K562 (cell line): ENCODE results near the gene MKNK2. TPM values are rescaled to one million over a fixed set of nuclear protein-coding genes. Genes with fewer than 3 reads are reported as not detected.

Source experiments
- ATAC-seq: fragments of 200-7000 bp; cut with Tn5 transposase; 3 replicates; pipeline ENCODE4 v1.9.1; 2020; ENCODE audit warnings: moderate library complexity
- BruUV-seq: library from RNA; stranded (reverse); fragments of 400-500 nt; replicated peaks from 2 replicates; lab custom pipeline; 2021; lab: Mats Ljungman, UMichigan
- CTCF ChIA-PET: fragments of 300-600 bp; formaldehyde crosslinking; extraction: SDS; loops from one replicate; lab custom pipeline; 2021; ENCODE audit warnings: low intra/inter-chr PET ratio; lab: Yijun Ruan, JAX
- POLR2A ChIA-PET: fragments of 300-600, 350-650 bp; sonication (Branson Sonifier 250); formaldehyde crosslinking; extraction: SDS; loops from one replicate; lab custom pipeline; 2021; ENCODE audit warnings: antibody characterized with exemption, inconsistent platforms; lab: Yijun Ruan, JAX
- DNase-seq, 4 experiments: peaks; one replicate each; pipeline versions ENCODE4 v3.0.0 to v3.0.0-alpha.2; 2011 to 2018; ENCODE audit warnings: low spot score in 3 of 4, mixed read lengths in 3 of 4; ENCODE audit errors: extremely low read depth in 1 of 4
- FAIRE-seq: peaks from 2 replicates; lab custom pipeline; 2011; peaks lifted over from hg19 to GRCh38; lab: Jason Lieb, UNC
- H2AFZ ChIP-seq: 2 replicates; pipeline ENCODE4 v1.6.0; 2011; ENCODE audit warnings: low read depth, low read length, control low read depth, inconsistent platforms
- H3K27ac ChIP-seq: fragments of 200-600 bp; 3 replicates; pipeline ENCODE4 v1.8.0; 2011; ENCODE audit warnings: low read depth, mild to moderate bottlenecking, control low read depth, inconsistent platforms, low read length, moderate library complexity, mixed read lengths; ENCODE audit errors: extremely low read depth
- H3K27me3 ChIP-seq, 2 experiments: fragments of 300-600 bp in 1 of 2; 2 replicates in 1 of 2; 3 replicates in 1 of 2; pipeline versions ENCODE4 v1.6.0 to v1.8.0; 2011; ENCODE audit warnings: inconsistent platforms in 2 of 2, low read length in 2 of 2, mild to moderate bottlenecking in 1 of 2, mixed read lengths in 1 of 2, moderate library complexity in 1 of 2; ENCODE audit not compliant: control insufficient read depth in 2 of 2, insufficient read depth in 2 of 2
- H3K36me3 ChIP-seq: fragments of 300-600 bp; 3 replicates; pipeline ENCODE4 v1.8.0; 2011; ENCODE audit warnings: mild to moderate bottlenecking, low read length, inconsistent platforms; ENCODE audit not compliant: control insufficient read depth, insufficient read depth
- H3K4me1 ChIP-seq, 2 experiments: fragments of 200-600 bp in 1 of 2; replicated peaks in 1 of 2; 2 replicates in 1 of 2; 3 replicates in 1 of 2; pipeline versions ENCODE4 v1.5.1 to v1.8.0; 2011; ENCODE audit warnings: inconsistent platforms in 2 of 2, low read length in 2 of 2, mild to moderate bottlenecking in 1 of 2, mixed read lengths in 1 of 2, moderate library complexity in 1 of 2; ENCODE audit not compliant: control insufficient read depth in 2 of 2, insufficient read depth in 2 of 2
- H3K4me2 ChIP-seq: 2 replicates; pipeline ENCODE4 v1.6.1; 2011; ENCODE audit warnings: low read length, control low read depth, inconsistent platforms, mixed read lengths; ENCODE audit not compliant: insufficient read depth
- H3K4me3 ChIP-seq: fragments of 200-600 bp; sonication (generic), shearing (Covaris generic); 2 replicates; pipeline ENCODE4 v1.5.1; 2016; ENCODE audit warnings: control low read depth, inconsistent platforms
- H3K79me2 ChIP-seq: fragments of 200-600 bp; 3 replicates; pipeline ENCODE4 v1.8.0; 2011; ENCODE audit warnings: low read length, inconsistent platforms; ENCODE audit not compliant: control insufficient read depth, insufficient read depth
- H3K9ac ChIP-seq, 2 experiments: 2 replicates each; pipeline versions ENCODE4 v1.6.0 to v1.6.1; 2011; ENCODE audit warnings: low read depth in 2 of 2, low read length in 2 of 2, control low read depth in 1 of 2, inconsistent platforms in 1 of 2, mild to moderate bottlenecking in 1 of 2, mixed read lengths in 1 of 2; ENCODE audit not compliant: insufficient read depth in 1 of 2
- H3K9me1 ChIP-seq: one replicate; pipeline ENCODE4 v1.6.0; 2011; ENCODE audit warnings: inconsistent platforms, mild to moderate bottlenecking, low read length, moderate library complexity; ENCODE audit not compliant: control insufficient read depth, insufficient read depth
- H3K9me3 ChIP-seq: replicated peaks from 2 replicates; pipeline ENCODE4 v1.5.1; 2011; ENCODE audit warnings: low read depth, low read length, inconsistent platforms; ENCODE audit not compliant: control insufficient read depth, insufficient read depth
- H4K20me1 ChIP-seq: replicated peaks from 2 replicates; pipeline ENCODE4 v1.6.1; 2011; ENCODE audit warnings: low read length, inconsistent platforms, mixed read lengths; ENCODE audit not compliant: control insufficient read depth, insufficient read depth
- EZH2 ChIP-seq: IDR thresholded peaks from 2 replicates; pipeline ENCODE4 v1.6.1; 2012; ENCODE audit warnings: low read depth, mild to moderate bottlenecking, inconsistent platforms, low read length, borderline replicate concordance
- GATAD2B ChIP-seq: fragments of 450-650 bp; IDR thresholded peaks from 2 replicates; pipeline ENCODE4 v1.6.1; 2017; ENCODE audit warnings: mild to moderate bottlenecking, borderline replicate concordance
- HOMEZ ChIP-seq: fragments of 250-450 bp; sonication (Bioruptor Pico); IDR thresholded peaks from 2 replicates; pipeline ENCODE4 v1.4.0; 2020; ENCODE audit warnings: mild to moderate bottlenecking, moderate library complexity
- KLF1 ChIP-seq: fragments of 450-650 bp; IDR thresholded peaks from 2 replicates; pipeline ENCODE4 v1.6.1; 2016; ENCODE audit warnings: missing genetic modification characterization, missing compliant biosample characterization
- RAD21 ChIP-seq, 2 experiments: fragments of 250-450 bp in 1 of 2; fragments of 450-650 bp in 1 of 2; sonication (Bioruptor Pico) in 1 of 2; formaldehyde crosslinking in 1 of 2; IDR thresholded peaks in 1 of 2; conservative IDR thresholded peaks in 1 of 2; 2 replicates each; pipeline versions ENCODE4 v1.4.0 to v1.8.0; 2020 to 2022; ENCODE audit warnings: mild to moderate bottlenecking in 2 of 2, moderate library complexity in 1 of 2
- RB1 ChIP-seq: fragments of 450-650 bp; IDR thresholded peaks from 2 replicates; pipeline ENCODE4 v1.6.1; 2017; ENCODE audit warnings: low read depth, mild to moderate bottlenecking
- RBM14 ChIP-seq: fragments of 200-400 bp; formaldehyde crosslinking; IDR thresholded peaks from 2 replicates; pipeline ENCODE4 v1.6.1; 2018; ENCODE audit warnings: low read depth, mild to moderate bottlenecking, low read length, moderate library complexity, borderline replicate concordance; ENCODE audit not compliant: insufficient read depth
- TAF7 ChIP-seq: fragments of 450-650 bp; IDR thresholded peaks from 2 replicates; pipeline ENCODE4 v1.6.1; 2016; ENCODE audit warnings: missing genetic modification characterization, missing compliant biosample characterization
- ZNF589 ChIP-seq: fragments of 200-800 bp; sonication (Bioruptor generic); IDR thresholded peaks from 2 replicates; pipeline ENCODE4 v1.6.1; 2016; ENCODE audit warnings: low read depth, missing genetic modification characterization, missing compliant biosample characterization
- ZSCAN29 ChIP-seq: fragments of 450-650 bp; IDR thresholded peaks from 2 replicates; pipeline ENCODE4 v1.6.1; 2017
- WGBS: fragments of 100-300 bp; shearing (Covaris generic); methylation state at CpG from one replicate; pipeline ENCODE4 v1.1.6; 2016; ENCODE audit warnings: low coverage, mixed read lengths; ENCODE audit not compliant: insufficient coverage; ENCODE audit errors: missing lambda C conversion rate; 5-methylcytosine and 5-hydroxymethylcytosine counted together
- in situ Hi-C: fragments of 300-500 bp; cut with MboI; formaldehyde crosslinking; loops from 4 replicates; pipeline ENCODE4 v1.15.0; 2018; ENCODE audit warnings: inconsistent platforms, mixed read lengths
- intact Hi-C: fragments of 100-400 bp; cut with micrococcal nuclease; formaldehyde crosslinking; loops from 2 replicates; pipeline ENCODE4 v1.14.2; 2022
- polyA plus RNA-seq, 8 experiments: library from polyadenylated mRNA; depleted of rRNA in 4 of 8; stranded (reverse) in 5 of 8; unstranded in 3 of 8; fragments of >200 nt; fragmentation: Nextera tagmentation in 2 of 8; fragmentation: Illumina TruSeq in 1 of 8; extraction: Ambion mirVana in 2 of 8; extraction: Trizol in 1 of 8; gene quantifications; 2 replicates each; pipeline versions ENCODE4 v1.2.1 to v1.2.3, GENCODE V29; 2011 to 2014; ENCODE audit warnings: inconsistent platforms in 1 of 8, missing spikeins in 1 of 8
- total RNA-seq, 7 experiments: library from RNA; depleted of rRNA in 6 of 7; stranded (reverse); fragments of >200 nt in 6 of 7; fragmentation: Illumina TruSeq in 2 of 7; extraction: Trizol in 2 of 7; gene quantifications; 2 replicates each; pipeline versions ENCODE4 v1.2.1 to v1.2.3, GENCODE V29; 2011 to 2021; ENCODE audit warnings: low replicate concordance in 1 of 7

The MKNK2 gene
- total and polyA plus RNA-seq, 9 of the 15 experiments (the other 6 are each of a cell fraction or from before 2014, with no cell fraction given): 5.1 to 191 (median 51.9) TPM

- no peaks in the 10 kb centered on the region for H3K27me3 ChIP-seq
- H3K27ac ChIP-seq: no peak overlapping the region
- BruUV-seq: no TSS peak
- no peaks in the 10 kb centered on the region for H3K79me2 ChIP-seq
- peaks cover 3 to 48% of the 10 kb centered on the region in 2 experiments; a peak in 3 of 5 replicates for H3K4me1 ChIP-seq
- in situ Hi-C loops: no loop called here
- peaks cover 13% of the 10 kb centered on the region; the same call in 1 of the 3 replicates for H3K36me3 ChIP-seq
- peak overlapping the region in 1 of 2 experiments; percentile 58; a peak in 2 of 4 replicates for H3K9ac ChIP-seq
- peaks cover 7% of the 10 kb centered on the region for H3K9me3 ChIP-seq
- no peak for DNase-seq
- H3K9me1 ChIP-seq: no peaks in the 10 kb centered on the region
- CTCF ChIA-PET: no interaction called here
- no peaks in the 10 kb centered on the region for H4K20me1 ChIP-seq
- 0 out of 2 replicates have a peak overlapping the region, but pooled peaks have one; percentile 86 for H3K4me2 ChIP-seq
- intact Hi-C loops: no loop called here
- POLR2A ChIA-PET: interaction anchor here (1.0 to 2.5 kb wide), 3 partner anchors 14 to 25 kb away, joined by 3 to 12 read pairs (median 6); no protein-coding TSS in a partner anchor
- no peak overlapping the region for H2AFZ ChIP-seq
- no peak for TF ChIP-seq EZH2
- no peak for TF ChIP-seq HOMEZ (CRISPR knock-in tag)
- no peak for TF ChIP-seq RB1
- TF ChIP-seq ZNF589: no peak
- no peak for TF ChIP-seq RBM14
- TF ChIP-seq TAF7 (tag): no peak
- TF ChIP-seq KLF1: no peak
- TF ChIP-seq GATAD2B: no peak
- TF ChIP-seq RAD21 (CRISPR knock-in tag; conservative IDR thresholded peaks at IDR 0.05 in 1 of 2, IDR thresholded peaks at IDR 0.05 in 1 of 2): no peak
- no peak for TF ChIP-seq ZSCAN29
- TF ChIP-seq, all 486 proteins: peak for 0
- H3K4me3 ChIP-seq: no peak overlapping the region
- no peak for ATAC-seq
- WGBS: 54% methylated on average over 5 of the region's 9 CpGs
- FAIRE-seq: no peak
Observed at GRCh38 chr19:2033825-2034159, 17.3 kb downstream of the MKNK2 start.
